Coronary artery (tissue), 2 donors: ENCODE results near the gene HDAC9.

Experiments
- DNase-seq: peaks from one replicate; pipeline ENCODE4 v3.0.0-alpha.2; 2017; ENCODE audit warnings: low spot score
- H3K27ac ChIP-seq, 2 donors: fragments of 200-600 bp; sonication (generic); one replicate each; pipeline ENCODE4 v1.5.1; 2016 to 2019
- H3K4me3 ChIP-seq: fragments of 200-600 bp; sonication (generic); 2 replicates; pipeline ENCODE4 v1.5.1; 2016; ENCODE audit warnings: mild to moderate bottlenecking, moderate library complexity
- TF ChIP-seq, protein P1 (sequence below): fragments of 200-600 bp; sonication (generic); IDR thresholded peaks from one replicate; pipeline ENCODE4 v1.5.1; 2019; ENCODE audit warnings: antibody characterized with exemption

HDAC9 gene

GRCh38 chr7:18675579-18675978, 180.0 kb downstream of the HDAC9 start:
- Histone ChIP-seq H3K4me3 (no peak overlapping the region), H3K27ac (no peak overlapping the region)
- TF ChIP-seq, protein P1, sequence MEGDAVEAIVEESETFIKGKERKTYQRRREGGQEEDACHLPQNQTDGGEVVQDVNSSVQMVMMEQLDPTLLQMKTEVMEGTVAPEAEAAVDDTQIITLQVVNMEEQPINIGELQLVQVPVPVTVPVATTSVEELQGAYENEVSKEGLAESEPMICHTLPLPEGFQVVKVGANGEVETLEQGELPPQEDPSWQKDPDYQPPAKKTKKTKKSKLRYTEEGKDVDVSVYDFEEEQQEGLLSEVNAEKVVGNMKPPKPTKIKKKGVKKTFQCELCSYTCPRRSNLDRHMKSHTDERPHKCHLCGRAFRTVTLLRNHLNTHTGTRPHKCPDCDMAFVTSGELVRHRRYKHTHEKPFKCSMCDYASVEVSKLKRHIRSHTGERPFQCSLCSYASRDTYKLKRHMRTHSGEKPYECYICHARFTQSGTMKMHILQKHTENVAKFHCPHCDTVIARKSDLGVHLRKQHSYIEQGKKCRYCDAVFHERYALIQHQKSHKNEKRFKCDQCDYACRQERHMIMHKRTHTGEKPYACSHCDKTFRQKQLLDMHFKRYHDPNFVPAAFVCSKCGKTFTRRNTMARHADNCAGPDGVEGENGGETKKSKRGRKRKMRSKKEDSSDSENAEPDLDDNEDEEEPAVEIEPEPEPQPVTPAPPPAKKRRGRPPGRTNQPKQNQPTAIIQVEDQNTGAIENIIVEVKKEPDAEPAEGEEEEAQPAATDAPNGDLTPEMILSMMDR: no peak
- DNase-seq: no peak

- TF ChIP-seq, protein P1: no peak
- no peak overlapping the region for H3K4me3 ChIP-seq
- H3K27ac ChIP-seq: no peak overlapping the region
- DNase-seq: no peak
Measured at GRCh38 chr7:18679261-18679660, 183.7 kb downstream of the HDAC9 start.

- H3K4me3 ChIP-seq: no peak overlapping the region
- no peak for DNase-seq
- TF ChIP-seq, protein P1: no peak
- H3K27ac ChIP-seq: no peak overlapping the region
Measured at GRCh38 chr7:18680576-18680975, 185.0 kb downstream of the HDAC9 start.

DNA sequence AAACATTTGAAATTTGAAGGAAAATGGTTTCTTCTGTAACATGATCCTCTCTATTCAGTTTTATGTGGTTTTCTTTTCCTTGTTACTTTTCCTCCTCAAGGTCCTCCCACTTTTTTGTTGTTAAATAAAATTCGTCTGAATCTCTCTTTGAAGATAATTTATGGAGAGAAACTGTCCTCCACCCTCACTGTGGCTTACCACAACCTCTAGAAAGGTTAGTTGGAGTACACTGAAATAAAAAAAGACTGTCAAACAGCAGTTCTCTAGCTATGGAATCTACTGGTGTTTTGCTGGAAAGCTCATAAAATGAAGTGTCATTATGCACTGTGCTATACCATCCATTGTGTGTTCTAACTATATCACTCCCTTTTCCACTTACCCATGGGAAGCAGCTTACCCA, 189.4 kb downstream of the HDAC9 start:
- TF ChIP-seq, protein P1: no peak
- no peak for DNase-seq
- H3K4me3 ChIP-seq: no peak overlapping the region
- H3K27ac ChIP-seq: no peak overlapping the region

DNA sequence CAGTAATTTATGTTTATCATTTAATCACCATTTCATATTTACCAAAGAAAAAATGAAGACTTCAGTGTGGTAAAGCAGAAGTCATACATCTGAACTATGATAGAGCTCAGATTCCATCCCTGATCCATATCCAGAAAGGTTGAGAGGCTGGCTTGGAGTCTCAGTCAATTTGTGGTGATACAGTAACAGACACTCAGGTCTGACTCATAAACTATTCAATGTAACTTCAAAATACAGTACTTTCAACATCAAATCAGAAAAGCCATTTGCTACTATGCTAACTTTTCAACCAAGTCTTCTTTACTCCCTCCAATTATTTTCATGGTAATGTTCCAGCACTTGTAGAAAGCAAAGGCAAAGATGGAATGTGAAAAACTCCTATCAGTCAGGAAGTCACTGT, 190.4 kb downstream of the HDAC9 start:
- no peak for DNase-seq
- H3K27ac ChIP-seq: no peak overlapping the region
- no peak overlapping the region for H3K4me3 ChIP-seq
- TF ChIP-seq, protein P1: no peak

DNA sequence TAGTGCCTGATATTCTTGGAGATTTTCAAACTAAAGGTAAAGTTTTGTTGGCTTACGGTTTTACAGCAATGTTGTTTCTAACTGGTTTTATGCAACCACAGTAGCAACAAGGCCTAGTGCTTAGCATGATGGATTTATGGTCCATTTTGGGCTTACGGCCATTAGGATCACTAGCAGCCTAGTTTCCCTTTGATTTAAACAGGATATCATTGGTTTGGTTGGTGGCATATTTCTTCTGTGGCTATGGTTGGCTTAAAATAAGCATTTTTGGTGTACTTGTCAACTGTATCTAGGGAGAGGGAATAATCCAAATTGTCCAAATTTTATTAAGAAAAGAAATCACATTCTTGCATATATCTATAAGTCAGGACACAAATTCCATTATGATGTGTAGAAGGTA, 194.0 kb downstream of the HDAC9 start:
- TF ChIP-seq, protein P1: no peak
- DNase-seq: no peak
- H3K4me3 ChIP-seq: no peak overlapping the region
- no peak overlapping the region for H3K27ac ChIP-seq

DNA sequence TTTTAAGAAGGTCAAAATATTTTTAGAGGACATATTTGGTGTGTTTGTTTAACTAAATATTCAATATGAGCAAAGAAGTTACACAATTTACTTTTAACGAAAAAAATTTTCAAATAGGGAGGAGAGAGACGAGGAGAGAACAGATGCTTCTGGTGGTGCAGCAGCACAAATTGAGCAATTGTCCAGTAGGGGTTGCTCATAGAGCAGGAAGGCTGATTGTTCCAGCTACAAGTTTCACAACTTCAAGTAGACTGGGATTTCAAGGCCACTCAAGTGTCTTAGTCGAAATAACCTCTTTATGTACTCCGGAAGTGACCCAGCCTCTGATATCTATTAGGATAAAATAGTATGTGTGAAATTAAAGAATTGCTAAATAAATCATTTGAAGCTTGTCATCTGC, 197.9 kb downstream of the HDAC9 start:
- Histone ChIP-seq H3K27ac (no peak overlapping the region), H3K4me3 (no peak overlapping the region)
- DNase-seq: no peak
- TF ChIP-seq, protein P1: no peak
